Stimulated activated naive CD4-positive, alpha-beta T cell treated with Interleukin-2 at 50 U/mL for 16 hours (primary cell): ENCODE results near the gene COBL.
"Not testable (repeated sequence)": the region's sequence is repeated elsewhere in the genome, so short reads cannot be mapped to it uniquely, and the experiment has no call there.

Experiments used
- DNase-seq: peaks from one replicate; lab custom pipeline; 2025; lab: John Stamatoyannopoulos, UW

Gene COBL

DNA sequence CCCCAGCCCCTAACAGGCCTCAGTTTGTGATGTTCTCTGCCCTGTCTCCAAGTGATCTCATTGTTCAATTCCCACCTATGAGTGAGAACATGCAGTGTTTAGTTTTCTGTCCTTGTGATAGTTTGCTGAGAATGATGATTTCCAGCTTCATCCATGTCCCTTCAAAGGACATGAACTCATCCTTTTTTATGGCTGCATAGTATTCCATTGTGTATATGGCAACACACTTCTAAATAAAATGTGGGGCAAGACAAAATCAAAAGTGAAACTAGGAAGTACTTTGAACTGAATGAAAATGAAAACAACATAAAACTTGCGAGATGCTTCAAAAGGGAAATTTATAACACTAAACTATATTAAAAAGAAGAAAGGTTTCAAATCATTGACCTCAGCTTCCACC, 326.4 kb downstream of the COBL start:
- DNase-seq: not testable (repeated sequence)

DNA sequence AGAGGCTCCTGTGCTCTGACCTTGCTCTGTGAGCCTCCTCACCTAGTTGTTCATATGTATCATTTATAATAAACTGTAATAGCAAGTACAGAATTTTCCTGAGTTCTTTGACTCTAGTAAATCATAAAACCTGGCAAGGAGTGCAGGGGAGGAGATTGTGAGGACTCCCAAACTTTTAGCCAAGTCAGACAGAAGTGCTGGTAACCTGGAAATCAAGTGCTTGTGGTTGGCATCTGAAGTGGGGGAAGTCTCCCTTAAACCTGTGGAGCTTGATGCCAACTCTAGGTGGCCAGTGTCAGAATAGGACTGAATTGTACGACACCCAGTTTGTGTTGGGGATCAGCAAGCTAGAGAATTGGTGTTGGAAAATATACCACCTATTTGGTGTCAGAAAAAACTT, 327.6 kb downstream of the COBL start:
- no peak for DNase-seq

DNA sequence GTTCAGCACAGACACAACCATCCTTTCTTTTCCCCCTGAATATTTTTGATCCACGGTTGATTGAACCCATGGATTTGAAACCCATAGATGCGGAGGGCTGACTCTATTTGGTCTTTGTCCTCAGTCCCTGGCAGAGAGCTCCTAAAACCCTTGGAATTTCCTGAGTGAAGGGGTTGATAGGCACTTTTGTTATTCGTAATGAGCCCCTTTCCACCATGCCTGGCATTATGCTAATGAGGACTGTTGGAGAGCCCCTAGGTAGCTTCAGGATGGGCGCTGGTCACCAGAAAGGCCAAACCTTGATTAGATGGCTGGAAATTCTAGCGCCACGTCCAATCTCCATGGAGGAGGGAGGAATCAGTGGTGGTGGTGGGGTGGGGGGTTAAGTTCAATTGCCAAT, 328.1 kb downstream of the COBL start:
- no peak for DNase-seq

DNA sequence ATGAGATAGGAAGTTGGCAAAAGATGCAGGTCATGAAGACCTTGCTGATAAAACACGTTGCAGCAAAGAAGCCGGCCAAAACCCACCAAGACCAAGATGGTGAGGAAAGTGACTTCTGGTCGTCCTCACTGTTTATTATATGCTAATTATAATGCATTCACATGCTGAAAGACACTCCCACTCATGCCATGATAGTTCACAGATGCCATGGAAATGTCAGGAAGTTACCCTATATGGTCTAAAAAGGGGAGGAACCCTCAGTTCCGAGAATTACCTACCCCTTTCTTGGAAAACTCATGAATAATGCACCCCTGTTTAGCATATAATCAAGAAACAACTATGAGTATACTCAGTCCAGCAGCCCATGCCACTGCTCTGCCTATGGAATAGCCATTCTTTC, 331.5 kb downstream of the COBL start:
- no peak for DNase-seq

DNA sequence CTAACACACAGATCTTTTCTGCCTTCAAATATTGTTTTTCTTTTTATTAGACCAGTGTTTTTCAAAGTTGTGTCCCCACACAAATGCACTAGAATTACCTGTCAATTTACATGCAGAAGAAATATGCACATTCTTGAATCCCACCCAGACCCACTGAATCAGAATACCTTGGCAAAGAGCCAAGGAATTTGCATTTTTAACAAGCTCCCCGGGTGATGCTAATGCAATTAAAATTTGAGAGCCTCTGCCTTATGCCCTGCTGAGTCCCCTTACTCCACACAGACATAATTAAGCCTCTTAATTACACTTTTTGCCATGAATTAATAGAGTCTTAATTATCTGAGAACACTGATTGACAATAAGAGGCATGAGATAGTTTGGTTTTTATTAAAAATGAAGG, 332.8 kb downstream of the COBL start:
- no peak for DNase-seq

DNA sequence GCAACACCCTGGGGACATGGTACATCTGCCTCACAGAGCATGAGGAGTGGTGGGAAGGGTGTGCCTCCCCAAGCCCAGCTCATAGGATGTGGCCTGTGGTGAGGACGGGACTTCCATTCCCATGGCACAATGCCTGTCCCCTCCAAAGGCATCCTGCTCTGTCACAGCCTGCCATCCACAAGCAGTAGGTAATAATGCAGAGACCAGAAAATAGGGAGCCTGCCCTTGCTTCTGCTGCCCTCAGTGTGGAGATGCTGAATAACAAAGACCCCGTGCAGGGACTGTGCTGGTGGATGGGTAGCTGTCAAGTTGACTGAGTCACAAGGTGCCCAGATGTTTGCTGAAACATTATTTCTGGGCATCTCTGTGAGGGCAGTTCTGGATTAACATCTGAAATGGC, 334.0 kb downstream of the COBL start:
- no peak for DNase-seq

DNA sequence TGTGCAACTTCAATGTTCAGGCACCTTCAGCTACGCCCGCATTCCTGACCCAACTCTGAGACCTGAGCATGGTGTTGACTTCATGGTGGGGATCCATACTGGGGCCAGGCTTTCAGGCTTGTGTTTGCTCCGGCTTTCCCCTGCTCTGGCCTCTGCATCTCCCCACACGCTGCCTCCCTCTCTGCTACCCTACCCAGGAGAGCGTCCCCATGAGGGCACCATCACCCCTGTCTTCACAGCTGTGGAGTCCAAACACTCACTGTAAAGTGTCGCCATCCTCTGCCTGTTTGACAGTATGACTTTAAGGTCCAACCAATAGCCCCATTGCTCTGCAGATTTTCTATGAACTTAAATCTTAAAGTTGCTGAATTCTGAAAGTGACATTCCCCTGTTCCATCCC, 334.9 kb downstream of the COBL start:
- DNase-seq: no peak

DNA sequence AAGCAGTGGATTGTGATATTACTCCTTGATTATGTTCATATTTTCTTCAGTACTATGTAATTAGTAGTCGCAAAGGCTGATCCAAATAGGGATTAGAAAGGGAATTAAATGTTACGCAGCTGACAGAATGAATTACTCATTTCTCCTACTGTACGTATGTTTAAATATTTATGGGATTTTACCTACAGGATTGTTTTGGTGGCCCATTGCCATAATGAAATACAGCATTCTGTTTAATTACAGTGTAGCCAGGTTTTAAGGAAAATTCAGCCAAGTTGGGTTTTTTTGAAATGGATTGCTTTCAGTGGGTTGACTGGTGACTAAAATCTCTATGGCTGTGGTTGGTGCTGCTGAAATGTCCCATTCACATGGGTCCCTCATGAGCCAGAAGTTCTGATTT, 336.2 kb downstream of the COBL start:
- no peak for DNase-seq

DNA sequence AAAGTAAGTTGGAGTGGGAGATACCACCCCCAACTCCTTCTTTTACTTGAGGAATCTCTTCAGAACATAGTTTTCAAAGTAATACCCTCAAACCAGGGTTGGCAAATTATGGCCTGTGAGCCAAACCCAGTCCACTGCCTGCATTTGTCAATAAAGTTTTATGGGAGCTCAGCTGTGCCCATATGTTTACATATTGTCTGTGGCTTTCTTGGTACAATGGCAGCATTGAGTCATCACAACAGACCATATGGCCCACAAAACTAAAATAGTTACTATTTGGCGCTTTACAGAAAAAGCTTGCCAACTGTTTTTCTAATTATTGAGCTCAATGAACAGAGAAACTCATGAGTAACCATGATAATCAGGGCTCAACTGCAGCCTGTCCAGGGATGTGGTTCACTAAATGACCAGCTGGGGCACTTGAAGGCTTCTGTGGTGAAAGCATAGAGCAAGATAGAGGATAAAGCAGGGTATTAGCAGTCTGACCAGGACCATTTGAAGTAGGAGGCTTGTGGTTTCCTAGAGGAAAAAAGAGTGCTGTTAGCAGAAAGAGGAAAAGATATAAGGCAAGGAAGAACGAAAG, 337.9 kb downstream of the COBL start:
- no peak for DNase-seq

DNA sequence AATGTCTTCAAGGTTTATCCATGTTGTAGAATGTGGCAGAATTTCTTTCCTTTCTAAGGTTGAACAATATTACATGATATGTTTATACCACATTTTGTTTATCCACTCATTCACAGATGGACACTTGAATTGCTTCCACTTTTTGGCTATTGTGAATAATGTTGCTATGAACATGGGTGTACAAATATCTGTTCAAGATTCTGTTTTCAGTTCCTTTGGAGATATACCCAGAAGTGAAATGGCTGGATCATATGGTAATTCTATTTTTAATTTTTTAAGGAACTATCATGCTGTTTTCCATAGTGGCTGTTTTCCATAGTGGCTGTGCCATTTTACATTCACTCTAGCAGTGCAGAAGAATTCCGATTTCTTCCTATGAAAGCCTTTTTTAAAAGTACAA, 339.2 kb downstream of the COBL start:
- no peak for DNase-seq

DNA sequence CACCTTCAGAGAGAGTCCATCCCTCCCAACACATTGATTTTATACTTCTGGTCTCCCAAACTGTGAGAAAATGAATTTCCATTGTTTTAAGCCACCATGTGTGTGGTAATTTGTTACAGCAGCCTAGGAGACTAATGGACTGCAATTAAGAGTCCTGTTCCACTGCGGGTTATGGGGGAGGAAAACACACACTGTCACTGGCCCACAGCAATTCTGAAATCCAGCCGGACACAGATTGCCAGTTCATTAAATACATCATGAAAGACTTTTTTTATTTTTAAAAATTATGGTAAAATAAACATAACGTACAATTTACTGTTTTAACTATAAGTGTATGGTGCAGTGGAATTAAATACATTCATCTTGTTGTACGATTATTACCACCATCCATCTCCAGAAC, 340.5 kb downstream of the COBL start:
- no peak for DNase-seq

DNA sequence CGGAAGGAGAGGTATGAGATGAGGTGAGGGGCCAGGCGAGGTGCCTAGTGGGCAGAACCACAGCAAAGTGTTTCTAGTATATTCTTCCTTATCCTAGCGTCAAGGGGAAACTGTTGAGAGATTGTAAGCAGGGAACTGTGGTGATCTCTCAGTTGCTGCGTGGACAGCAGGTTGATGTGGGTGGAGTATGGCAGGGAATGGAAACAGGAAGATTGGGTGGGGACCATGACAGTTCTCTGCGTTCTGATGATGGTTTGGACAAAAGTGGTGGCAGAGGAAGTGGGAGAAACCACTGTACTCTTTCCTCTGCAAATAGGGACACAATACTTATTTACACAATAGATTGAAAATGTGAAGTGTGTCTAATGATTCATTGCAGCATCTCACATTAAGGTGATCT, 342.4 kb downstream of the COBL start:
- DNase-seq: no peak

DNA sequence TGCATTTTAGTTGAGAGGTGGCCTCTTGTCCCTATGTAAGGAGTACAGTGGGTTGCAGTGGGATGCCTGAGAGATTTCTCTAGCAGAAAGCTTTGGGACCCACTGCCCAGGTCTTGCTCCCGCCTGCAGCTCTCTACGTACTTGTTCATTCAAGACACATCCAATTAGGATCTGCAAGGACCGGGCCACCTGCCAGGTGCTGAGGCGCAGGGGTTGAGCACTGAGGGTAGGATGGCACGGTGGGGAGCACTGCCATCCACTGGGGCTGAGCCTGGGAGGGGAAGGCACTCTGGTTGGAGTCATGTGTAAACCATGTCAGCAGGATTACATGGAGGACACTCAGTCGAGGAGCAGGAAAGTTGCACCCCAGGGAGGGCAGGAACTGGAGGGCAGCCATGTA, 342.8 kb downstream of the COBL start:
- DNase-seq: no peak

DNA sequence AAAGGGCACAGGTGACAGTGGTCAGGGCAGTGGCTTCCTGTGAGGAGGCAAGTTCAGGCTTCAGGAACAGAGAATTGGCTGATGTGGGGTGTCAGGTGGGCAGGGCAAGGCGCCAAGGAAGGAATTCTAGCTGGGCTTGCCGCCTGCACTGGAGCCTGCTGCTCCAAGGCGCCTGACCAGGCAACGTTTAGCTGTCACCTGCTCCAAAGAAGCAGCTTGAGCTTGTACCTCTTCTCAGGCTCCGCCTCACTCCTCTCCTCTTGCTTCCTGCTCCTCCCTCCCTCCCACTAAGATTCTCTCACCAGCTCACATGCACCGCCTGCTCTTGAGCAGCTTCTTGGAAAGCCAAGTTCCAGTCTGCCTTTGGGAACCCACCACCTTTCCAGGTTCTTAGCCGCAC, 346.5 kb downstream of the COBL start:
- DNase-seq: no peak
